Thyroid gland (tissue), 4 donors: Measurements from ENCODE around the gene ADARB2. TPM values are rescaled to one million over a fixed set of nuclear protein-coding genes. Genes with fewer than 3 reads are reported as not detected.

Source experiments
- DNase-seq, 2 donors: peaks; one replicate each; pipeline ENCODE4 v3.0.0-alpha.2; 2019
- H3K27ac ChIP-seq, 3 donors: fragments of 200-600 bp; sonication (generic); 1 replicate in 2 of 3; 2 replicates in 1 of 3; pipeline ENCODE4 v1.5.1; 2016 to 2019; ENCODE audit warnings: mild to moderate bottlenecking in 1 of 3, moderate library complexity in 1 of 3
- H3K27me3 ChIP-seq: fragments of 200-600 bp; sonication (generic); one replicate; pipeline ENCODE4 v1.5.1; 2019
- H3K36me3 ChIP-seq, 2 donors: fragments of 200-600 bp; sonication (generic); one replicate each; pipeline ENCODE4 v1.5.1; 2016 to 2019
- H3K4me1 ChIP-seq, 2 donors: fragments of 200-600 bp; sonication (generic); one replicate each; pipeline ENCODE4 v1.5.1; 2017 to 2019
- H3K4me3 ChIP-seq, 3 donors: fragments of 200-600 bp; sonication (generic); replicated peaks in 1 of 3; 1 replicate in 2 of 3; 2 replicates in 1 of 3; pipeline ENCODE4 v1.5.1; 2016; ENCODE audit warnings: mild to moderate bottlenecking in 1 of 3
- H3K9me3 ChIP-seq: fragments of 200-600 bp; sonication (generic); one replicate; pipeline ENCODE4 v1.5.1; 2017
- CTCF ChIP-seq, 6 experiments: fragments of 200-600 bp in 3 of 6; fragments of 450-650 bp in 3 of 6; sonication (generic) in 3 of 6; IDR thresholded peaks; one replicate each; pipeline ENCODE4 v1.5.1; 2016 to 2019; ENCODE audit warnings: antibody characterized with exemption in 6 of 6, mild to moderate bottlenecking in 2 of 6, inconsistent platforms in 1 of 6, moderate library complexity in 1 of 6
- POLR2A ChIP-seq, 2 donors: fragments of 450-650 bp; IDR thresholded peaks; one replicate each; pipeline ENCODE4 v1.6.1; 2017; ENCODE audit warnings: antibody characterized with exemption in 2 of 2, mild to moderate bottlenecking in 2 of 2, moderate library complexity in 1 of 2
- WGBS, 2 donors: methylation state at CpG; one replicate each; pipeline ENCODE4 v1.1.5; 2017; 5-methylcytosine and 5-hydroxymethylcytosine counted together
- intact Hi-C: fragments of 100-400 bp; cut with DNase I; formaldehyde crosslinking; loops from one replicate; pipeline ENCODE4 v1.15.1; 2023
- total RNA-seq, 4 donors: library from RNA; depleted of rRNA; stranded (reverse); fragments of >200 nt; gene quantifications; one replicate each; pipeline ENCODE4 v1.2.3, GENCODE V29; 2016

Gene ADARB2
- total RNA-seq, 4 donors from 2014 or later = 0.08 to 0.15 TPM; not detected in 2

GRCh38 chr10:1732564-1732996 lies 4.7 kb downstream of the ADARB2 start:
- H3K9me3 ChIP-seq = no peaks in the 10 kb centered on the region
- no peak for DNase-seq
- no peak for TF ChIP-seq CTCF (IDR thresholded peaks at IDR 0.05)
- intact Hi-C loops = no loop called here
- peaks cover 0 to 8% of the 10 kb centered on the region in 2 donors for H3K4me1 ChIP-seq
- no peaks in the 10 kb centered on the region for H3K36me3 ChIP-seq
- H3K27ac ChIP-seq = no peak overlapping the region
- 51 to 69% methylated on average over 17 of the region's 17 CpGs for whole genome bisulfite sequencing, 2 donors
- no peaks in the 10 kb centered on the region for H3K27me3 ChIP-seq
- no peak overlapping the region for H3K4me3 ChIP-seq

- Histone ChIP-seq H3K27me3 (no peaks in the 10 kb centered on the region), H3K27ac (no peak overlapping the region), H3K4me3 (no peak overlapping the region), H3K4me1 (no peaks in the 10 kb centered on the region), H3K36me3 (no peaks in the 10 kb centered on the region), H3K9me3 (no peaks in the 10 kb centered on the region)
- WGBS, 2 donors = 81 to 86% methylated on average over 6 of the region's 6 CpGs
- no peak for DNase-seq
- intact Hi-C loops = no loop called here
- no peak for TF ChIP-seq CTCF (IDR thresholded peaks at IDR 0.05)
- TF ChIP-seq POLR2A (IDR thresholded peaks at IDR 0.05) = no peak
These were observed 5.7 kb downstream of the ADARB2 start for GRCh38 chr10:1731592-1731991.

- no peaks in the 10 kb centered on the region for H3K36me3 ChIP-seq
- H3K27me3 ChIP-seq = no peaks in the 10 kb centered on the region
- WGBS, 2 donors = 83 to 84% methylated on average over 3 of the region's 3 CpGs
- no peak overlapping the region for H3K27ac ChIP-seq
- no peaks in the 10 kb centered on the region for H3K9me3 ChIP-seq
- no peak for DNase-seq
- no peaks in the 10 kb centered on the region for H3K4me1 ChIP-seq
- TF ChIP-seq CTCF (IDR thresholded peaks at IDR 0.05) (no peak), POLR2A (IDR thresholded peaks at IDR 0.05) (no peak)
- intact Hi-C loops = no loop called here
- H3K4me3 ChIP-seq = no peak overlapping the region
These were observed 7.6 kb downstream of the ADARB2 start for GRCh38 chr10:1729751-1730150.

DNA sequence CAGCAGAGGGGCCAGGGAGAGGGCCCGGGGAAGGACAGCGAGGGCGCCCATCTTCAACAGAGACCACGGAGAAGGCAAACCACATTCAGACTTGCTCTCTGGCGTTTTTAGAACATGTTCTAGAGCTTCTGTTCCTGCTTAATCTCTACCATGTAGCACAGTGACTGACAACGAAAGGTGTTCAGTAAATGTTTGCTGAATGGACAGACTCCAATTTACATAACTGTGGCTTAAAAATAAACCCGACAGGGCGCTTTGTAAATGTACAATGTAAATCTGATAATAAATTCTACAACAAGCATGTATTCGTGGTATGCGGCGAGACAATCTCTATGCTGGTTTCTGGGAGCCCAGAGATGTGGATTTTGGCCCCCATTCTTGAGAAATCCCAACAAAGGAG lies 10.5 kb downstream of the ADARB2 start:
- TF ChIP-seq POLR2A (IDR thresholded peaks at IDR 0.05) (no peak), CTCF (IDR thresholded peaks at IDR 0.05) (no peak)
- intact Hi-C loops = no loop called here
- H3K36me3 ChIP-seq = no peaks in the 10 kb centered on the region
- no peak for DNase-seq
- H3K4me3 ChIP-seq = no peak overlapping the region
- H3K4me1 ChIP-seq = no peaks in the 10 kb centered on the region
- no peaks in the 10 kb centered on the region for H3K9me3 ChIP-seq
- no peak overlapping the region for H3K27ac ChIP-seq
- no peaks in the 10 kb centered on the region for H3K27me3 ChIP-seq
- WGBS, 2 donors = 87 to 90% methylated on average over 11 of the region's 11 CpGs

GRCh38 chr10:1724921-1725488 lies 12.3 kb downstream of the ADARB2 start:
- no peaks in the 10 kb centered on the region for H3K27me3 ChIP-seq
- H3K4me3 ChIP-seq = no peak overlapping the region
- no peaks in the 10 kb centered on the region for H3K9me3 ChIP-seq
- no peaks in the 10 kb centered on the region for H3K36me3 ChIP-seq
- H3K27ac ChIP-seq = no peak overlapping the region
- no peak for DNase-seq
- WGBS, 2 donors = 84 to 85% methylated on average over 15 of the region's 15 CpGs
- no peaks in the 10 kb centered on the region for H3K4me1 ChIP-seq
- intact Hi-C loops = no loop called here
- no peak for TF ChIP-seq CTCF (IDR thresholded peaks at IDR 0.05)
- no peak for TF ChIP-seq POLR2A (IDR thresholded peaks at IDR 0.05)
